ENCODE measurements around the gene EME2.

Gene EME2

DNA sequence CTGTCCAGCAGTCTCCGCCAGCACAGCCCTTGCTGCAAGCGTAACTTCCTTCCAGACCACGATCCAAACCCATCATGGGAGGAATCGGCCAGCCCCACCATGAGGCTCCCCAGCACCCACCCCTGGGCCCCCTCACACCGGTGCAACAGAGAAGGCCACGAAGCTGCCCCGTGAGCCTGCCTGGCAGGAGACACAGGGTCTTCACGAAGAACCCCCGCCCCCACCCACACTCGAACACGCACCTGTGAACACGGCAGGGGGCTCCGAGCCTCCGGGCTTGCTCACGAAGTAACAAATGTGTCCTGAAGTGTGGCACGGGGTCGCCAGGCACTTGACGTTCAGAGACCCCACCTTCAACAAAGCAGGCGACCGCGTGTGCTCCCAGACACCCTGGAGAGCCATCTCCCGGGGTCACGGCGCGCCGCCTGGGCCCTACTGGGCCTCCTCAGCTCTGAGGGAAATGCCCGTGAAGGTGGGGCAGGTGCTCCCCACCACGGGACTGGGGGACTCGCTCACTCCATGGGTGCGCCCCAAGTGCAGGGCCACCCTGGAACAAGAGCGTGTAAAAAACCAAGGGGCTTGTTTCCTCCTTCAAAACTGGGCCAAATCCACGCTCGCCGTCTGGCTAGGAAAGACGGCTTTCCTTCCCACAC is 46.4 kb downstream of the EME2 start:
- no peak for DNase-seq (ENCODE audit: low read depth in 2 of 2)

DNA sequence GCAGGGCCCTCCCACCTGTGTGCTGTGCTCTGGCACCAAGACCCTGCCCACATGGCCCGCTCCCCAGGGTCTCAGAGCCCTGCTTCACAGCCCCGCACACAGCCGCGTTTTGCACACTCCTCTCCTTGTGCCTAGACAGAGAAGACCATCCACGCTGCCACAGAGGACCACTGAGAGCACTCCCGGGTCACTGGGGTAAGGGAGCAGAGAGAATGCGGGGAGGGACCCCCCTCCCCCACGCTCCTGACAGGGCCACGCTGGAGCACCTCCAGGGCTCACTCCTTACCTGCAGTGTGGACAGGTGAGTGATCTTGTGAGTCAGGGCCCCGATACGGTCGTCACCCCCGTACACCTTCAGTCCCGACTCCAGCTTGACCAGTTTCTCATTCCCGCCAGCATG is 47.0 kb downstream of the EME2 start:
- no peak for DNase-seq (ENCODE audit: low read depth in 2 of 2)

GRCh38 chr16:1820096-1820945 is 47.7 kb downstream of the EME2 start:
- no peak for DNase-seq (ENCODE audit: low read depth in 2 of 2)

- no peak for DNase-seq (ENCODE audit: low read depth in 2 of 2)
These were observed 48.3 kb downstream of the EME2 start for GRCh38 chr16:1820946-1821290.

DNA sequence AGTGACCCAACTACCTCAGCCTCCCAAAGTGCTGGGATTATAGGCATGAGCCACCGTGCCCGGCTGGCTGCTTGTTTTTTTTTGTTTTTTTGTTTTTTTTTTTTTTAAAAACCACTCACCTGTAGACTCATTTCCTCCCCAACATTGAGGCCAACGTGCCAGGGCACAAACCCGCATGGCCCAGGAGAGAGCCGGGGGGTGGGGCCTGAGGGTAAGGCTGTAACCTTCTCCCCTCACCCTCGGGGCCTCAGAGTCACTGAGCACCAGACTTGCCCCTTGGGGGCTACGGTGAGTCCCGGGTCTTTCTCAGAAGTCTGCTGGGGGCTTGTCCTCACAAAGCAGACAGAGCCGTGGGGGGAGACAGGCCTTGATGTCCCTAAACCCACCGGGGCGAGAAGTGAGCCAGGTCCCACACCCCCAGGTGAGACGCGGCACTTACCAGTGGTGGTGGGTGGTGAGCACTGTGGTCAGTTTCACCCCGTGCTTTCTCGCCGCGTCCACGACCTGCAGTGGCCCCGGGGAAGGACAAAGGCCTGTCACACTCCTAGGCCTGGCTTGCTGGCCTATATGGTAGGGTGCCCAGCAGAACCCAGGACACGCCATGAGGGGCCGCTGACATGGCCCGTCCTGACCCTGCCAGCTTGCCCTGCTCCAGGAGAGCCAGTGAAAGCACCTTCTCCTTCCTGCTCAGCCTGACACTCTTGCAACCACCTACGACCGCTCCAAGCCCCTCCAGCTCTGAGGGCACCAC is 49.4 kb downstream of the EME2 start:
- no peak for DNase-seq (ENCODE audit: low read depth in 2 of 2)

- DNase-seq (ENCODE audit: low read depth in 2 of 2) = no peak
These were observed 50.2 kb downstream of the EME2 start for GRCh38 chr16:1822801-1823200.

GRCh38 chr16:1823821-1824220 is 51.2 kb downstream of the EME2 start:
- peak in 1 of 2 experiments; percentile 3 for DNase-seq (ENCODE audit: low read depth in 2 of 2)

GRCh38 chr16:1825381-1825863 is 52.8 kb downstream of the EME2 start:
- no peak for DNase-seq (ENCODE audit: low read depth in 2 of 2)

Measured in fibroblast of skin of left quadriceps (primary cell).